HG02840 (cell line): Measurements from ENCODE around the gene CGN.
"Not testable (repeated sequence)": the region's sequence is repeated elsewhere in the genome, so short reads cannot be mapped to it uniquely, and the experiment has no call there.

ENCODE experiments used
- ATAC-seq: cut with Tn5 transposase; IDR thresholded peaks from one replicate; pipeline ENCODE4 v1.9.1; 2021; ENCODE audit warnings: mild to moderate bottlenecking, moderate library complexity, moderate number of reproducible peaks; ENCODE audit not compliant: unreplicated experiment, low FRiP score

The CGN gene

GRCh38 chr1:151522427-151522826 is 11.2 kb downstream of the CGN start:
- ATAC-seq, result not testable (repeated sequence)

DNA sequence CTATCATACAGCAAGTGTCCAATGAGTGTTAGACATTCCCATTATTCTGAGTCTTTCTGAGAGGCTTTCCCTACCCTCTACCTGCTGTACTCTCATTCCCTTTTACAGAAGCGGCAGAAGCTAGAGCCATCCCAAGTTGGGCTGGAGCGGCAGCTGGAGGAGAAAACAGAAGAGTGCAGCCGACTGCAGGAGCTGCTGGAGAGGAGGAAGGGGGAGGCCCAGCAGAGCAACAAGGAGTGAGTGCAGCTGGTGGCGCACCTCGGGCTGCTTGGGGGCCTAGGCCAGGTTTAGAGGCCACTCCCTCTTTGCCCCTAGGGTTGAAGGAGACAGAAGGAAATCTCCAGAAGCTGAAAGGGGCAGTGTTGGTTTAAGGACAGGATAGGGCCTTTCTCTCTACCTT is 12.1 kb downstream of the CGN start:
- ATAC-seq, result no peak

DNA sequence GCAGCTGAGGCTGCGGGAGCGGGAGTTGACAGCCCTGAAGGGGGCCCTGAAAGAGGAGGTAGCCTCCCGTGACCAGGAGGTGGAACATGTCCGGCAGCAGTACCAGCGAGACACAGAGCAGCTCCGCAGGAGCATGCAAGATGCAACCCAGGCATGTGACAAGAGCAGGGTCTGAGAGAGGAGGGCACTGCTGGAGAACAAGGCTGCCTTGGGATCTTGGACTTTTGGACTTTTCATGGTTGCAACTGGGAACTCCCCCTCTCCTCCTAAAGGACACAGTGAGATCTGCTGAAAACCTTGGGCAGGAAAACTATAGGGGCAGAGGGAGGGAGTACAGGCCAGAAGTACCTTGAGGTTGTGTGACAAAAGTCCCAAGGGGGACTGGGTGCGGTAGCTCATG is 13.5 kb downstream of the CGN start:
- ATAC-seq, result no peak

GRCh38 chr1:151526735-151527525 is 15.7 kb downstream of the CGN start:
- ATAC-seq, result no peak

DNA sequence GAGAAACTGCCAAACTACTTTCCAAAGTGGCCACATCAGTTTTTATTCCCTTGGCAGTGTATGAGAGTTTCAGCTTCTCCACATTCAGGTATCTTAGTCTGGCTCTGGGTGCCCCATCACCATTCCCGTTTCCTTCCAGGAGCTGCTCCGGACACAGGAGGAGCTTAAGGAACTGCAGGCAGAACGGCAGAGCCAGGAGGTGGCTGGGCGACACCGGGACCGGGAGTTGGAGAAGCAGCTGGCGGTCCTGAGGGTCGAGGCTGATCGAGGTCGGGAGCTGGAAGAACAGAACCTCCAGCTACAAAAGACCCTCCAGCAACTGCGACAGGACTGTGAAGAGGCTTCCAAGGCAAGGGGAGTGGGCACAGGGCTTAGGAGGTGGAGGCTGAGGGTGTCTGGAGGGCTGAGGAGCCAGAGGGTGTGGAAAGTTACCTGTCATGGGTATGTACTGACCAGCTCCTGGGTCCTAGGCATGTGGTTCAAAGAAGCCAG is 18.1 kb downstream of the CGN start:
- ATAC-seq, result no peak

DNA sequence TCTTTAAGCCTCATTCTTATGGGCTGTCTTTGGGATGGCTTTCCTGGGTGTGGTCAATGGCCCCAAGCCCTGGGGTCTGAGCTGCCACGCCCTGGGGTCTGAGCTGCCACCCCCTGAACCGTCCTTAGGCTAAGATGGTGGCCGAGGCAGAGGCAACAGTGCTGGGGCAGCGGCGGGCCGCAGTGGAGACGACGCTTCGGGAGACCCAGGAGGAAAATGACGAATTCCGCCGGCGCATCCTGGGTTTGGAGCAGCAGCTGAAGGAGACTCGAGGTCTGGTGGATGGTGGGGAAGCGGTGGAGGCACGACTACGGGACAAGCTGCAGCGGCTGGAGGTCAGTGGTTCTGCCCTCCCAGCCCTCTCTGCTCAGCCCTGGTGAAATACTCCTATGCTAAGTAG is 18.6 kb downstream of the CGN start:
- ATAC-seq, result no peak

GRCh38 chr1:151530461-151530860 is 19.3 kb downstream of the CGN start:
- ATAC-seq, result no peak

DNA sequence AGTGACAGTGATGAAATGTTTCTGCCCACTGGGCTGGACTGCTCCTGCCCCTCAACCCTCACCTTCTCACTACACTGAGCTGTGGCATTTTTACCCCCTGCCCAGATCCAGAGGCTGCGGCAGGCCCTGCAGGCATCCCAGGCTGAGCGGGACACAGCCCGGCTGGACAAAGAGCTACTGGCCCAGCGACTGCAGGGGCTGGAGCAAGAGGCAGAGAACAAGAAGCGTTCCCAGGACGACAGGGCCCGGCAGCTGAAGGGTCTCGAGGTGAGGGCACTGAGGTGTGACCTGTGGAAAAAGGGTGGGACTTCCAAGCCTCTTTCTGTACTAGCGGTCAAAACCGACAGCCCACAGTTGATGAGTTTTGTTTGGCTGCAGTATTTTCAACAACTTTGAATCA is 22.7 kb downstream of the CGN start:
- no peak for ATAC-seq

GRCh38 chr1:151534662-151535278 is 23.6 kb downstream of the CGN start:
- no peak for ATAC-seq

GRCh38 chr1:151535326-151536271 is 24.4 kb downstream of the CGN start:
- ATAC-seq, result no peak

DNA sequence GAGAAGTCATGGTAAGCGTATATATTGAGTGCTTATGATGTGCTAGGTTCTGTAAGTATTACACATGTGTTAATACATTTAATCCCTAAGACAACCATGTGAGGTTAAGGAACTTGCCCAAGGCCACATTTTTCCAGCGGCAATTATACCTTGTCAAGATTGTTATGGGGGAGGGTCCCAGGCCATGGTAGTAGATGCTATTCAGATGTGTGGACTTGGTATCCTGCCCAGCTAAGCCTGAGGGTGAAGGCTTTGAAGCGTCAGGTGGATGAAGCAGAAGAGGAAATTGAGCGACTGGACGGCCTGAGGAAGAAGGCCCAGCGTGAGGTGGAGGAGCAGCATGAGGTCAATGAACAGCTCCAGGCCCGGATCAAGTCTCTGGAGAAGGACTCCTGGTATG is 25.3 kb downstream of the CGN start:
- no peak for ATAC-seq

- ATAC-seq, result no peak
These were observed 25.9 kb downstream of the CGN start for GRCh38 chr1:151537112-151537511.

DNA sequence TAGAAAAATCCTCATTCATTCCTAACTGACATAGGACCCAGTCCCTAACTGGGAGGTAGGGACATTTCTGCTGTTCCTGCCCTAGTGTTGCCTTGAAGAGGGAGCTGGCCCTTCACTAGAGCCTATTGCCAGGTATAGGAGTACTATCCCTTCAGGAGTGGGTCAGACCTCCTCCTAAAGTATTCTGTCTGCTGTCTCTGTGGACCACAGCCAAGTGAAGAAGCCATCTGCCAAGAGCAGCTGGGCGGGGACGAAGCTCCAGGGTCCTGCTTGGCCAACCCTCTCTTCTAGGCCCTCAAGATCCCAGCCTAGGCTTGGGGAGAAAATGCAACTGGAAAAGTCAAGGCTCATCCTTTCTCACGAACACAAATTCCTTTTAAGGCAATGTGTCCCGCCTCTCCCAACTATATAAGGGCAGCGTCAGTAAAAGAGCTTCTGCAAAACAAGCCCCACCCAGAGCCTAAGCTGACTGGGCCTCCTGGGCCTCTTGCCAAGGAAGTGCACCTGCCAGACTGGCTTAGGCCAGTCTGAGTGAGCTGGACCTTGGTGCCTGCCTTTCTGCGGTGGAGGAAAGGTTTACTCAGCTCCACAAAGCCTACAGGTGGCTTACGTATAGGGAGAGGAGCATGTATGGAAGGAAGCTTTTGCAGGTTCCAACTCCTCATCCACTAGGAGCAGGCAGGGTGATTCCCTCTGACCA is 28.3 kb downstream of the CGN start:
- ATAC-seq, result peak; percentile 28

GRCh38 chr1:151540021-151540981 is 29.1 kb downstream of the CGN start, which contains the start of gene TUFT1:
TSS of gene TUFT1 (plus strand) at chr1:151540309. CDS start at chr1:151540367, 58 bp downstream.
- ATAC-seq, result peak; percentile 75

GRCh38 chr1:151540982-151541377 is 29.8 kb downstream of the CGN start:
- ATAC-seq, result no peak

DNA sequence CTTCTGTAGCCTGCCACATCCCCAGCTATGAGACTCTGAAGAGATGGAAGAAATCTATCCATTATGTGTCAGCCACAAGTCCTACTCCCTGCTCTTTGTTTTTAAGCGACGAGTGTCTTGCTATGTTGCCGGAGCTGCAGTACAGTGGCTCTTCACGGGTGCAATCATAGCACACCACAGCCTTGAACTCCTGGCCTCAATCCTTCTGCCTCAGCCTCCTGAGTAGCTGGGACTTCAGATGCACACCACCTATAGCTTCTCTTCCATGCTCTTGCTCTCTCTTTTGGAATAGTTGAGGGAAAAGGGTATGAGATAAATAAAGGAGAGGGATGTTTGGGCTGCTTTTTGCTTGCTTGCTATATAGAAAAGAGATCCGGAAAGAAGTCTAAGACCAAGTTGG is 30.6 kb downstream of the CGN start:
- no peak for ATAC-seq

GRCh38 chr1:151542710-151543129 is 31.5 kb downstream of the CGN start:
- ATAC-seq, result no peak

- no peak for ATAC-seq
These were observed 34.4 kb downstream of the CGN start for GRCh38 chr1:151545542-151545941.
